Hepatocyte (in vitro differentiated cells): ENCODE data around the gene TNFRSF6B. TPM values are rescaled to one million over a fixed set of nuclear protein-coding genes. Genes with fewer than 3 reads are reported as not detected.

ENCODE experiments used
- DNase-seq: peaks from one replicate; pipeline ENCODE4 v3.0.0-alpha.2; 2016; ENCODE audit warnings: low spot score
- H2AFZ ChIP-seq: fragments of 200-600 bp; sonication (generic); 2 replicates; pipeline ENCODE4 v1.6.0; 2016; ENCODE audit warnings: antibody characterized with exemption, mild to moderate bottlenecking
- H3K27ac ChIP-seq: fragments of 200-600 bp; sonication (generic); 2 replicates; pipeline ENCODE4 v1.5.1; 2016; ENCODE audit warnings: mild to moderate bottlenecking
- H3K27me3 ChIP-seq: fragments of 200-600 bp; sonication (generic); 2 replicates; pipeline ENCODE4 v1.6.1; 2016
- H3K36me3 ChIP-seq: fragments of 200-600 bp; sonication (generic); replicated peaks from 2 replicates; pipeline ENCODE4 v1.5.1; 2016; ENCODE audit warnings: low read depth; ENCODE audit not compliant: insufficient read depth
- H3K4me1 ChIP-seq: fragments of 200-600 bp; sonication (generic); 2 replicates; pipeline ENCODE4 v1.5.1; 2016; ENCODE audit warnings: mild to moderate bottlenecking, moderate library complexity; ENCODE audit not compliant: insufficient read depth
- H3K4me2 ChIP-seq: fragments of 200-600 bp; sonication (generic); 2 replicates; pipeline ENCODE4 v1.6.0; 2016
- H3K4me3 ChIP-seq: fragments of 200-600 bp; sonication (generic); 2 replicates; pipeline ENCODE4 v1.5.1; 2016; ENCODE audit warnings: mild to moderate bottlenecking
- H3K79me2 ChIP-seq: fragments of 200-600 bp; sonication (generic); 2 replicates; pipeline ENCODE4 v1.6.0; 2017; ENCODE audit warnings: mild to moderate bottlenecking
- H3K9me2 ChIP-seq: fragments of 200-600 bp; sonication (generic); replicated peaks from 2 replicates; pipeline ENCODE4 v1.6.0; 2017; ENCODE audit warnings: mild to moderate bottlenecking; ENCODE audit not compliant: insufficient read depth
- H3K9me3 ChIP-seq: fragments of 200-600 bp; sonication (generic); 2 replicates; pipeline ENCODE4 v1.5.1; 2016; ENCODE audit warnings: low read depth, mild to moderate bottlenecking
- H4K20me1 ChIP-seq: fragments of 200-600 bp; sonication (generic); 2 replicates; pipeline ENCODE4 v1.6.0; 2016; ENCODE audit warnings: mild to moderate bottlenecking; ENCODE audit not compliant: insufficient read depth, poor library complexity, severe bottlenecking
- EZH2 ChIP-seq: fragments of 200-600 bp; sonication (generic); IDR thresholded peaks from 2 replicates; pipeline ENCODE4 v1.6.1; 2016; ENCODE audit warnings: antibody characterized with exemption, mild to moderate bottlenecking, borderline replicate concordance
- EZH2phosphoT487 ChIP-seq: fragments of 200-600 bp; sonication (generic); IDR thresholded peaks from one replicate; pipeline ENCODE4 v1.6.1; 2018; ENCODE audit warnings: antibody characterized with exemption, mild to moderate bottlenecking, low read depth, moderate library complexity; ENCODE audit not compliant: unreplicated experiment, severe bottlenecking
- WGBS: methylation state at CpG from one replicate; pipeline ENCODE4 v1.1.6; 2016; ENCODE audit warnings: low lambda C conversion rate; ENCODE audit errors: missing lambda C conversion rate; 5-methylcytosine and 5-hydroxymethylcytosine counted together
- polyA plus RNA-seq: library from polyadenylated mRNA; unstranded; fragments of >200 nt; fragmentation: Nextera tagmentation; extraction: Ambion mirVana; gene quantifications from 2 replicates; pipeline ENCODE4 v1.2.1, GENCODE V29; 2016
- total RNA-seq: library from RNA; depleted of rRNA; stranded (reverse); fragments of >200 nt; gene quantifications from 2 replicates; pipeline ENCODE4 v1.2.3, GENCODE V29; 2014
- TF ChIP-seq, protein P1 (sequence below): fragments of 200-600 bp; sonication (generic); IDR thresholded peaks from 2 replicates; pipeline ENCODE4 v1.5.1; 2016; ENCODE audit warnings: antibody characterized with exemption, mild to moderate bottlenecking; ENCODE audit not compliant: poor library complexity

TNFRSF6B gene
- total and polyA plus RNA-seq, 2 experiments from 2014 or later: 0.97 to 4.2 TPM

DNA sequence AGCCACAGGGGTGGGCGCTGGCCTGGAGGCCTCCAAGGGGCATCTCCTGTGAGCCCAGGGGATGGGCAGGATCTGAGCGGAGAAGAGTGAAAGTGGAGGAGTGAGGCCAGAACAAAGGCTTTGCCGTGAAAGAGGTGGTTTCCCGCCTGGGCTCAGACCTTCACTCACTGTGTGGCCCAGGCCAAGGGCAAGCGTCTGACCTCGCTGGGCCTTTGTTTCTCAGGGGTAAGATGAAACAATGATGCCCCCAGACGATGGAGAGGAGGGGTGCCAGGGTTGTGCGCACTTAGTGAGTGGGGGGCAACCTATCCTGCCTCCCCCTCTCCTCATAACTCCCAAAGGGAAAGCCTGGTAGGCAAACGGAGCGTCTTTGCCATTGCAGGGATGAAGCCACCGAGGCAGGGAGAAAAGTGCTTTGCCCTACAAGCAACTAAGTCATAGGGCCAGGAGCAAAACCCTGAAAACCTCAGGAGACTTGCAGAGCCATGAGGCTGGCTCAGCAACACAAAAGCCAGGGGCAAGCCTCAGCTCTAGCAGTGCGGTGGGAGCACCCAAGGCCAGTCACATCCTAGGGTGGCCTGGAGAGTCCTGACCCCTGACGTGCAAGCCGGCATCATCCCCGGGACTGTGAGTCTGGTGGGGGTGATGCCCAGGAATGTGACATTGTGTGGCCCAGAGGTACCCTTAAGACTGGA, 42.3 kb upstream of the TNFRSF6B start:
- DNase-seq: no peak
- no peaks in the 10 kb centered on the region for H3K9me3 ChIP-seq
- no peaks in the 10 kb centered on the region for H3K36me3 ChIP-seq
- H3K4me3 ChIP-seq: no peak overlapping the region
- peak overlapping the region; percentile 93 for H3K4me2 ChIP-seq
- H4K20me1 ChIP-seq: peaks cover 11% of the 10 kb centered on the region
- H3K79me2 ChIP-seq: peaks cover 5% of the 10 kb centered on the region
- WGBS: 54% methylated on average over 14 of the region's 15 CpGs
- H2AFZ ChIP-seq: peak overlapping the region; percentile 26
- no peaks in the 10 kb centered on the region for H3K9me2 ChIP-seq
- H3K27ac ChIP-seq: peak overlapping the region; percentile 83
- TF ChIP-seq EZH2 (no peak), EZH2phosphoT487 (no peak)
- TF ChIP-seq, protein P1, sequence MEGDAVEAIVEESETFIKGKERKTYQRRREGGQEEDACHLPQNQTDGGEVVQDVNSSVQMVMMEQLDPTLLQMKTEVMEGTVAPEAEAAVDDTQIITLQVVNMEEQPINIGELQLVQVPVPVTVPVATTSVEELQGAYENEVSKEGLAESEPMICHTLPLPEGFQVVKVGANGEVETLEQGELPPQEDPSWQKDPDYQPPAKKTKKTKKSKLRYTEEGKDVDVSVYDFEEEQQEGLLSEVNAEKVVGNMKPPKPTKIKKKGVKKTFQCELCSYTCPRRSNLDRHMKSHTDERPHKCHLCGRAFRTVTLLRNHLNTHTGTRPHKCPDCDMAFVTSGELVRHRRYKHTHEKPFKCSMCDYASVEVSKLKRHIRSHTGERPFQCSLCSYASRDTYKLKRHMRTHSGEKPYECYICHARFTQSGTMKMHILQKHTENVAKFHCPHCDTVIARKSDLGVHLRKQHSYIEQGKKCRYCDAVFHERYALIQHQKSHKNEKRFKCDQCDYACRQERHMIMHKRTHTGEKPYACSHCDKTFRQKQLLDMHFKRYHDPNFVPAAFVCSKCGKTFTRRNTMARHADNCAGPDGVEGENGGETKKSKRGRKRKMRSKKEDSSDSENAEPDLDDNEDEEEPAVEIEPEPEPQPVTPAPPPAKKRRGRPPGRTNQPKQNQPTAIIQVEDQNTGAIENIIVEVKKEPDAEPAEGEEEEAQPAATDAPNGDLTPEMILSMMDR: no peak
- peaks cover 5% of the 10 kb centered on the region for H3K4me1 ChIP-seq
- peaks cover 3% of the 10 kb centered on the region for H3K27me3 ChIP-seq

DNA sequence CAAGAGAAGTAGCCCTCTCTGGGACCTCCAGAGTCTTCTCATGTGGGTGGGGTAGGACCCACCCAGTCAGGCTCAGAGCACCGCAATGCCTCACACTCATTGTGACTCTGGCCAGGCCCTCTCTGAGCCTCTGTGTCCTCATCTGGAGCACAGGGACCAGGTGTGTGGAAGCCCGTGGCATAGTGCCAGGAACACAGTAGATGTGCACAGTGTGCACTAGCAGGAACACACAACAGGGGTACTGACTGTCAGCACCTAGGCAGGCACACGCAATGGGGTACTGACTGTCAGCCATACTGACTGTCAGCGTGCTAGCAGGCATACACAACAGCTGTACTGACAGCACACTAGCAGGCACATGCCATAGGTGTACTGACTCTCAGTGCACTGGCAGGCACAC, 41.2 kb upstream of the TNFRSF6B start:
- no peak for DNase-seq
- Histone ChIP-seq H3K4me2 (no peak overlapping the region), H3K27me3 (peaks cover 3% of the 10 kb centered on the region), H3K79me2 (peaks cover 10% of the 10 kb centered on the region), H3K9me3 (no peaks in the 10 kb centered on the region), H4K20me1 (peaks cover 11% of the 10 kb centered on the region), H3K4me3 (no peak overlapping the region), H3K4me1 (peaks cover 10% of the 10 kb centered on the region), H3K9me2 (no peaks in the 10 kb centered on the region), H3K27ac (no peak overlapping the region), H3K36me3 (no peaks in the 10 kb centered on the region), H2AFZ (no peak overlapping the region)
- WGBS: 64% methylated on average over 4 of the region's 4 CpGs
- no peak for TF ChIP-seq EZH2phosphoT487
- TF ChIP-seq EZH2: no peak
- TF ChIP-seq, protein P1: no peak

DNA sequence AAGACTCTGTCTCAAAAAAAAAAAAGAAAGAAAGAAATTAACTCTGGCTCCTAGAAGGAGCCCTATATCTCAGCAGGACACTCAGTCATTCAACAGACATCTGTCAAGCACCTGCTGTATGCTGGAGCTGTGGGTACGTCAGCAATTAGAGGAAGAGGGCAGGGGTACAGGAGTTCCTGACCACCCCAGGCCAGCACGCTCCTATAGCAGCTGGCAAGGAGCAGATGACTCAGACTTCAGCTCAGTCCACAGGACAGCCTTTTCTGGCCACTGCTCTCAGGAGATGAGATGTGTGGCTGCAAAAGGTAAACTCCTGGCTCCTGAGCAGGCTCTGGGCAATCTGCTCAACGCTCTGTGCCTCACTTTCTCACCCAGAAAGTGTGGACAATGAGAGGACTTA, 40.0 kb upstream of the TNFRSF6B start:
- peaks cover 3% of the 10 kb centered on the region for H3K27me3 ChIP-seq
- H3K9me2 ChIP-seq: no peaks in the 10 kb centered on the region
- no peaks in the 10 kb centered on the region for H3K36me3 ChIP-seq
- peaks cover 10% of the 10 kb centered on the region for H3K4me1 ChIP-seq
- no peak overlapping the region for H2AFZ ChIP-seq
- H3K4me2 ChIP-seq: no peak overlapping the region
- H3K4me3 ChIP-seq: no peak overlapping the region
- DNase-seq: no peak
- no peaks in the 10 kb centered on the region for H3K9me3 ChIP-seq
- H3K79me2 ChIP-seq: peaks cover 10% of the 10 kb centered on the region
- TF ChIP-seq, protein P1: no peak
- peaks cover 6% of the 10 kb centered on the region for H4K20me1 ChIP-seq
- H3K27ac ChIP-seq: no peak overlapping the region
- WGBS: 89% methylated on average over 3 of the region's 3 CpGs
